Osteocyte (in vitro differentiated cells): ENCODE measurements around the gene PNISR. TPM values are rescaled to one million over a fixed set of nuclear protein-coding genes. Genes with fewer than 3 reads are reported as not detected.

Experiments
- DNase-seq: peaks from one replicate; pipeline ENCODE4 v3.0.0; 2021; ENCODE audit warnings: mixed read lengths; ENCODE audit not compliant: unreplicated experiment; ENCODE audit errors: extremely low spot score
- H3K27ac Mint-ChIP-seq: one replicate; pipeline ENCODE4 v1.8.0; 2021; ENCODE audit warnings: mild to moderate bottlenecking, mixed read lengths; ENCODE audit not compliant: unreplicated experiment
- H3K27me3 Mint-ChIP-seq: one replicate; pipeline ENCODE4 v1.8.0; 2021; ENCODE audit warnings: mixed read lengths; ENCODE audit not compliant: unreplicated experiment
- H3K36me3 Mint-ChIP-seq: one replicate; pipeline ENCODE4 v1.8.0; 2021; ENCODE audit warnings: mixed read lengths; ENCODE audit not compliant: unreplicated experiment
- H3K4me1 Mint-ChIP-seq: one replicate; pipeline ENCODE4 v1.8.0; 2021; ENCODE audit warnings: mixed read lengths; ENCODE audit not compliant: unreplicated experiment
- H3K4me3 Mint-ChIP-seq: one replicate; pipeline ENCODE4 v1.8.0; 2021; ENCODE audit warnings: mild to moderate bottlenecking, moderate library complexity, mixed read lengths; ENCODE audit not compliant: unreplicated experiment
- H3K9me3 Mint-ChIP-seq: one replicate; pipeline ENCODE4 v1.8.0; 2021; ENCODE audit warnings: mixed read lengths; ENCODE audit not compliant: unreplicated experiment
- total RNA-seq: library from RNA; stranded (reverse); gene quantifications from 2 replicates; pipeline ENCODE4 v1.2.1, GENCODE V29; 2021
- TF ChIP-seq, protein P1 (sequence below): fragments of 200-600 bp; sonication (generic); IDR thresholded peaks from 2 replicates; pipeline ENCODE4 v1.5.0; 2021; ENCODE audit warnings: antibody characterized with exemption, mild to moderate bottlenecking, moderate library complexity

The PNISR gene
- total RNA-seq, 1 donor from 2014 or later = 96.5 TPM

- DNase-seq = no peak
- H3K4me1 Mint-ChIP-seq = peaks cover 1% of the 10 kb centered on the region
- TF ChIP-seq, protein P1, sequence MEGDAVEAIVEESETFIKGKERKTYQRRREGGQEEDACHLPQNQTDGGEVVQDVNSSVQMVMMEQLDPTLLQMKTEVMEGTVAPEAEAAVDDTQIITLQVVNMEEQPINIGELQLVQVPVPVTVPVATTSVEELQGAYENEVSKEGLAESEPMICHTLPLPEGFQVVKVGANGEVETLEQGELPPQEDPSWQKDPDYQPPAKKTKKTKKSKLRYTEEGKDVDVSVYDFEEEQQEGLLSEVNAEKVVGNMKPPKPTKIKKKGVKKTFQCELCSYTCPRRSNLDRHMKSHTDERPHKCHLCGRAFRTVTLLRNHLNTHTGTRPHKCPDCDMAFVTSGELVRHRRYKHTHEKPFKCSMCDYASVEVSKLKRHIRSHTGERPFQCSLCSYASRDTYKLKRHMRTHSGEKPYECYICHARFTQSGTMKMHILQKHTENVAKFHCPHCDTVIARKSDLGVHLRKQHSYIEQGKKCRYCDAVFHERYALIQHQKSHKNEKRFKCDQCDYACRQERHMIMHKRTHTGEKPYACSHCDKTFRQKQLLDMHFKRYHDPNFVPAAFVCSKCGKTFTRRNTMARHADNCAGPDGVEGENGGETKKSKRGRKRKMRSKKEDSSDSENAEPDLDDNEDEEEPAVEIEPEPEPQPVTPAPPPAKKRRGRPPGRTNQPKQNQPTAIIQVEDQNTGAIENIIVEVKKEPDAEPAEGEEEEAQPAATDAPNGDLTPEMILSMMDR = no peak
- no peak overlapping the region for H3K27ac Mint-ChIP-seq
- H3K27me3 Mint-ChIP-seq = no peaks in the 10 kb centered on the region
- no peaks in the 10 kb centered on the region for H3K9me3 Mint-ChIP-seq
- peaks cover 60% of the 10 kb centered on the region for H3K36me3 Mint-ChIP-seq
- H3K4me3 Mint-ChIP-seq = no peak overlapping the region
Observed at GRCh38 chr6:99407076-99407475, 18.0 kb downstream of the PNISR start.

GRCh38 chr6:99402448-99402847, 22.7 kb downstream of the PNISR start:
- Mint-ChIP-seq H3K4me3 (no peak overlapping the region), H3K27ac (peak overlapping the region; percentile 14), H3K27me3 (no peaks in the 10 kb centered on the region), H3K9me3 (no peaks in the 10 kb centered on the region), H3K36me3 (peaks cover 55% of the 10 kb centered on the region), H3K4me1 (no peaks in the 10 kb centered on the region)
- TF ChIP-seq, protein P1 = no peak
- no peak for DNase-seq

GRCh38 chr6:99397287-99397686, 27.8 kb downstream of the PNISR start:
- TF ChIP-seq, protein P1 = no peak
- DNase-seq = no peak
- Mint-ChIP-seq H3K4me1 (peaks cover 11% of the 10 kb centered on the region), H3K36me3 (peaks cover 28% of the 10 kb centered on the region), H3K27me3 (no peaks in the 10 kb centered on the region), H3K27ac (no peak overlapping the region), H3K4me3 (no peak overlapping the region), H3K9me3 (no peaks in the 10 kb centered on the region)

- H3K4me3 Mint-ChIP-seq = peak within 1 kb of the TSS; percentile 97
- TF ChIP-seq, protein P1 = no peak
- peak; percentile 94 for DNase-seq
- H3K36me3 Mint-ChIP-seq = peaks cover 5% of the 10 kb centered on the region
- H3K27me3 Mint-ChIP-seq = no peaks in the 10 kb centered on the region
- H3K27ac Mint-ChIP-seq = peak within 1 kb of the TSS; percentile 99
- no peaks in the 10 kb centered on the region for H3K9me3 Mint-ChIP-seq
- H3K4me1 Mint-ChIP-seq = peaks cover 11% of the 10 kb centered on the region
Observed at GRCh38 chr6:99393698-99394531, 31.2 kb downstream of the PNISR start, which contains the start of gene COQ3. COQ3 (minus strand) TSS chr6:99394195; CDS start chr6:99394179, 16 bp downstream.

DNA sequence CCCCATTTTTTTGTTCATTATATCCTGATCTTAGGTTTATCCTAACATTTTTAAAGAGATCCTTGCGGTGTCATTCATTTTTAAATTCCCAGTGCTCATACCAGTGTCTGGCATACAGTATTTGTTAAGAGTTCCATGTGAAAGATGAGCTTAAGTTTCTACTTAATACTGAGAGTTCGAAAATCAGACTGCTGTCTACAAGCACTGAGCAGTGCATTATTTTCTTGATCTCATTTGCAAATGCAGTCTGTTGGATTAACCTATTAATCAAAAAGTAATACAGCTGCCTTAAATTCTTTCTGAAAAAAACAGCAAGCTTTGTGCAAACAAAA, 31.8 kb downstream of the PNISR start:
- TF ChIP-seq, protein P1 = no peak
- Mint-ChIP-seq H3K4me1 (peaks cover 11% of the 10 kb centered on the region), H3K4me3 (peak overlapping the region; percentile 97), H3K27ac (peak overlapping the region; percentile 99), H3K27me3 (no peaks in the 10 kb centered on the region), H3K9me3 (no peaks in the 10 kb centered on the region), H3K36me3 (peaks cover 4% of the 10 kb centered on the region)
- DNase-seq = no peak
